GM18526 (cell line): Measurements from ENCODE around the gene TEX14.

Experiments
- POLR2A ChIP-seq: IDR thresholded peaks from 3 replicates; pipeline ENCODE4 v1.6.1; 2011; ENCODE audit not compliant: insufficient read length; ENCODE audit errors: extremely low read depth

The TEX14 gene

DNA sequence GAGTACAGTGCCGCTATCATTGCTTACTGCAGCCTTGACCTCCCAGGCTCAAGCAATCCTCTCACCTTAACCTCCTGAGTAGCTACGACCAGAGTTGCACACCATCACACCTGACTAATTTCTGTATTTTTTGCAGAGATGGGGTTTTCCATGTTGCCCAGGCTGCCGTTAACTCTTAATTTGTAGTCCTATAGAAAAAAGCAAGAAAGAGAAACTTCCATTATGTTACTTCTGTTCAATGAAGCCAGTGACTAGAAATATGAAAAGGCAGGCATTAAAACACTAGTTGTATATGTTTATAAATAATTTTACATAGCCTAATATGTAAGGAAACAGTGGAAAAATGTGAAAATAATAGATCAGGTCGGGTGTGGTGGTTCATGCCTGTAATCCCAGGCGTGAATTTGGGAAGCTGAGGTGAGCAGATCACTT, 10.2 kb upstream of the TEX14 start:
- no peak for TF ChIP-seq POLR2A

DNA sequence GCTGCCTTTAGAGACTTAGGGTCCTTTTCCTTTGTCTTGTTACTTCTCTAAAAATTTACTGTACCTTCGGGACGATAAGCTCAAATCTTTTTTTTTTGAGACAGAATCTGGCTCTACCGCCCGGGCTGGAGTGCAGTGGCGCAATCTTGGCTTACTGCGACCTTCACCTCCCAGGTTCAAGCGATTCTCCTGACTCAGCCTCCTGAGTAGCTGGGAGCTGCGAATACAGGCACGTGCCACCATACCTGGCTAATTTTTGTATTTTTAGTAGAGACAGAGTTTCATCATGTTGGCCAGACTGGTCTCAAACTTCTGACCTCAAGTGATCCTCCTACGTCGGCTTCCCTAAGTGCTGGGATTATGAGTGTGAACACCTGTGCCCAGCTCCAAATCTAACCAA, 7.9 kb upstream of the TEX14 start:
- TF ChIP-seq POLR2A: no peak

DNA sequence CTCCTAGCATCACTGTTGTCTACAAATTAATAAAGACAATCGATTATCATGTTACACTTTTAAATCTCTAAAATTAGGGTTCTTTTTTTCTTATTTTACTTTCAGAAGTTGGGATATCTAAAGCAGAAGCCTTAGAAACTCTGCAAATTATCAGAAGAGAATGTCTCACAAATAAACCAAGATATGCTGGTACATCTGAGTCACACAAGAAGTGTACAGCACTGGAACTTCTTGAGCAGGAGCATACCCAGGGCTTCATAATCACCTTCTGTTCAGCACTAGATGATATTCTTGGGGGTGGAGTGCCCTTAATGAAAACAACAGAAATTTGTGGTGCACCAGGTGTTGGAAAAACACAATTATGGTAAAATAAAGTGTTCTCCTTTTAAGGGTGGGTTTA, 3.0 kb upstream of the TEX14 start:
- no peak for TF ChIP-seq POLR2A

DNA sequence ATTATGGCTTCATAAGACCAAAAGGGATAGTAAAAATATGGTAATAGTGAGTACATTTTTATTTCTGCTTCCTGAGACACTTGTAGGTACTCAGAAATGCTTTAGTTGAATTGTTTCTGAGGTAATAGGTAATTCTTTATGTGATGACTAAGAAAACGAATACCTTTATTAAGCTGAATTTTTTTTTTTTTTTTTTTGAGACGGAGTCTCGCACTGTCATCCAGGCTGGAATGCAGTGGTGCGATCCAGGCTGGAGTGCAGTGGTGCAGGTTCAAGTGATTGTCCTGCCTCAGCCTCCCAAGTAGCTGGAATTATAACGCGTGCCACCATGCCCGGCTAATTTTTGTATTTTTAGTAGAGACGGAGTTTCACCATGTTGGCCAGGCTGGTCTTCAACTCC, 2.5 kb upstream of the TEX14 start:
- no peak for TF ChIP-seq POLR2A

DNA sequence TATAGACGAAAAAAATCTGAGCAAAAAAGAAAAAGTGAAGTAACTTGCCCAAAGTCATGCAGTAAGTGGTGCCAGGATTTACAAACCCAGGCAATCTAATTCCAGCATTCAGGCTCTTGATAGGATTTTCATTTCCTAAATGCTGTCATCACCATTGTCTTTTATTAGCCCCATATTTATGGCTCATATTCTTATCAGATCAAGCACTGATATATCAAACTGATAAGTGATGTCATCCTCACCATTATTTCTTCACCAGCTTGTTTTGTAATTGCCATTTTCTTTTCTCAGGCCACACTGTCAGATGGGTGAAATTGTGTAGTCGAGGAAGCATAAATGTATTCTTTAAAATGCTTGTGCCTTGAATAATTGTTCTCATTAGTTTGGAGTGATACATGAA, 1.9 kb upstream of the TEX14 start:
- TF ChIP-seq POLR2A: no peak

DNA sequence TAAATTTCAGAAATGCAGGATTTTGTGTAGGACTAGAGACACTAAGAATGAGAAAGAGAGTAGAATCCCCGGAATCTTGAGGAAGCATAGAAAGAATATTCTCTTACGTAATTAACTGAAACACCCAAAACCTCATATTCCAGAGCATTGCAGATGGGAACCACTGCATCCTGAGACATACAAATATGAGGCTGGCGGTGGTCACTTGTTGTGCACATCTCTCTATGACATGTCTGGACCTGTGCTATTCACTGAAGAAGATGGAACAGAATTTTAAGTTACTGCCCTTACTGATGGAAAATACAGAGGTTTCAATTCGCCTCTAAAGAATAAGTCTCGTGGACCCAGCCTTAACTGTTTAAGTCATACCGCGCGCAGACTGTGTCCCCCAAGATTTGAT, 1.4 kb upstream of the TEX14 start:
- no peak for TF ChIP-seq POLR2A

DNA sequence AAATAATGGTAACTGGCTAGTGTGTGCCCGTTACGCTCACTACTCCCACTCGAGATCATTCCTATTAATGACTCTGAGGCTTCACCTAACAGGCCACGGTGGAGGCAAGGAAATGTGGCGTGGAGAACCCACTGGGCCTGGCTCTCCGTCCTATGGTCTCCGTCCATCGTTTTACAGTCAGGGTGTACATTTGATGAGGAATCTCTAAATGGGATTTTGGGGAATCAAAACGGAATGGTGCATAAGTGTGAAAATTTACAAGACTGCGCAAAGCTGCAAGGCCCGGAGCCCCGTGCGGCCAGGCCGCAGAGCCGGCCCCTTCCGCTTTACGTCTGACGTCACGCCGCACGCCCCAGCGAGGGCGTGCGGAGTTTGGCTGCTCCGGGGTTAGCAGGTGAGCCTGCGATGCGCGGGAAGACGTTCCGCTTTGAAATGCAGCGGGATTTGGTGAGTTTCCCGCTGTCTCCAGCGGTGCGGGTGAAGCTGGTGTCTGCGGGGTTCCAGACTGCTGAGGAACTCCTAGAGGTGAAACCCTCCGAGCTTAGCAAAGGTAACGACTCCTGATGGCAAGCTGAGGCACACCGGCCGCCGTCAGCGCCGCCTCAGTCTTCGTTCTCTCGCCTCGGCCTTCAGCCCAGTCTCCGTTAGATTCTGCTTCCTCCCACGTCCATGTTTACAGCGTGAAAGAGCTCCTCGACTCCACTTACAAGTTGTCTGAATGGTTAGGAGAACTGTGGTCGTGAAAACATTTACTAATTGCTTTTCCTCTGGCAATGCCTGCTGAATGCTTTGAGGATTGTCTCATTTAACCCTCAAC, 602 bp upstream of the TEX14 start, which contains the start of gene RAD51C:
Gene RAD51C (plus strand): TSS at position 364 of the 817 bp plus-strand sequence. CDS start 42 bp downstream, at position 406.
- TF ChIP-seq POLR2A: peak; percentile 92

DNA sequence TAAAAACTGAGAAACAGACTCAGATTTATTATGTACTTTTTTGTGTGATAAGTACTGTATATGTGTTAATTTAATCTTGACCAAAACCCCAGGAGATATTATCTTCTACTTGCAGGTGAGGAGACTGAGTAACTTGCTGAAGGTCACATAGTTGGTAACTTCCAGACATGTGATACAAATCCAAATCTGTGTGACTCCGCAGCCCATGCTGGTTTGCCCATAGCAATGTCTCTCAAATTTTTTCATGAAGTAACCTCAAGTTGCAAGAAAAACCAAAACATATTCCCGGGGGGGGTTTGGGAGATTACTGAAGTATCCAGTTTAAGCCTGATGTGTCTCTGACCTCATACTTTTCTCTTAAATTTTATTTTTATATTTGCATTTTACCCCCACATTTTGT, 3.3 kb downstream of the TEX14 start:
- no peak for TF ChIP-seq POLR2A

DNA sequence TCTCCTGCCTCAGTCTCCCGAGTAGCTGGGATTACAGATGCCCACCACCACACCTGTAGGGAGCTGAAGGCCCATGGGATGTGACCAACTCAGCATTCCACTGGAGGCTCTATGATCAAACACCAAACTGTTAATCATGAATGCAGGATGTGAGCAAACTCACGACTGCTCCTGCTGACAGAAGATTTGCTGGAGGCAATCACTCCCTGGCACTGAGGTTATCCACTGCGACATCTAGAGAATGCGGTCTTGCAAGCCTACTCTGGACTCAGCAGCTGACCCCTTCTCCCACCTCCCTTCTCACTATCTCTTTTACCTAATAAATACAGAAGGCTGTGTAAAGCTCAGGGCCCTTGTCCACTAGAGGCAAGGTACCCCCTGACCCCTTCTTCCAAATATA, 4.9 kb downstream of the TEX14 start:
- TF ChIP-seq POLR2A: no peak

DNA sequence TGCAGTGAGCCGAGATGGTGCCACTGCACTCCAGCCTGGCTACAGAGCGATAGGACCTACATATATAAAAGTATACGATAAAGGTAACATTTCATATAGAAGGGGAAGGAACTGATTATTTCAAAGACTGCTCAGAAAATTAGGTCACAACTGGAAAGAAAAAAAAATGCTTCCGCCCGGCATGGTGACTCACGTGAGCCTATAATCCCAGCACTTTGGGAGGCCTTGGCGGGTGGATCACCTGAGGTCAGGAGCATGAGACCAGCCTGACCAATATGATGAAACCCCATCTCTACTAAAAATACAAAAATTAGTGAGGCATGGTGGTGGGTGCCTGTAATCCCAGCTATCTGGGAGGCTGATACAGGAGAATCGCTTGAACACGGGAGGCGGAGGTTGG, 7.8 kb downstream of the TEX14 start:
- no peak for TF ChIP-seq POLR2A

DNA sequence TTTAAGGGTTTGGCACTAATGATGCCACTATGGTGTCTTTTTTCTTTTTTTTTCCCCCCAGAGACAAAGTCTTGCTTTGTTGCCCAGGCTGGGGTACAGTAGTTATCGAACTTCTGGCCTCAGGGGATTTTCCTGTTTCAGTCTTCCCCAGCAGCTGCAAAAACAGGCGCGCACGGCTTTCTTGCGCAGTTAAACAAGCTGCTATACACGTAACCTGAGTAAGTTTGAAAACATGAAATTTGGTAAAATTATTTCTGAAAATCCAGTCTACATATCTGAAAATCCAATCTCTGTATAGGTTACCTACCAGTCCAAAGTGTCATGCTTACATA, 11.8 kb downstream of the TEX14 start:
- TF ChIP-seq POLR2A: no peak

DNA sequence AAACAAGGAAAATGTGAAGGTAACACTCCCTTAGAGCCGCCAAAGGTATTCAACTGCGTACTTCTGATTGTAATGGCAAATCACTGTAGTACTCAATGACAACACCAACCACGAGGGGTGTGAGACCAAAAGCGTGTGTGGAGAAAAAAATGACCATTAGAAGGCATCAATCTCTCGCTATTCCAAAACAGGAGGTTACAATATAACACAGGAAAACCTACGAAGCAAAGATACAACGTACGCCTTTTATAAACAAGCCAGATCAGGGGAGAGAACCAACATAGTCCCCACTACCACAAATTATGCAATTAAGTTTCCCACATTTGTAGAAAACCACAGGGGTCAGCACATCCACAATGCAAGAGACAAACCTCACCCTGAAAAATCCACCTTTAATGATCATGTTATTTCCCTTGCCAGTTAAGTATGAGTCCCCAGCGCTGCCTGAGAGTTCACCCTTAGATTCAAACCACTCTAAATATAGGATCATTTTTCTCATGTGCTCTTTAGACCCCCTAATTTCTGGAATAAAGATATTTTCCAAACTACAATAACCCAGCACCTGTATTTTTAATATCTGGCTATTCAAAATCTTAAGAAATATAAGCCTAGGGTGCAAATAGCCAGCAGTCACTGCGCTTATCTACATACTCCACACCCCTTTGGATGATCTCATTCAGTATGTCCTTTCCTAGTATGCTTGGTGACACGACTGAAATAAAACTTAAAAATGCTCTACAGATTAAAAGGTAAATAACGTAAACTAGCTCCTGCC, 12.4 kb downstream of the TEX14 start:
- peak; percentile 92 for TF ChIP-seq POLR2A

DNA sequence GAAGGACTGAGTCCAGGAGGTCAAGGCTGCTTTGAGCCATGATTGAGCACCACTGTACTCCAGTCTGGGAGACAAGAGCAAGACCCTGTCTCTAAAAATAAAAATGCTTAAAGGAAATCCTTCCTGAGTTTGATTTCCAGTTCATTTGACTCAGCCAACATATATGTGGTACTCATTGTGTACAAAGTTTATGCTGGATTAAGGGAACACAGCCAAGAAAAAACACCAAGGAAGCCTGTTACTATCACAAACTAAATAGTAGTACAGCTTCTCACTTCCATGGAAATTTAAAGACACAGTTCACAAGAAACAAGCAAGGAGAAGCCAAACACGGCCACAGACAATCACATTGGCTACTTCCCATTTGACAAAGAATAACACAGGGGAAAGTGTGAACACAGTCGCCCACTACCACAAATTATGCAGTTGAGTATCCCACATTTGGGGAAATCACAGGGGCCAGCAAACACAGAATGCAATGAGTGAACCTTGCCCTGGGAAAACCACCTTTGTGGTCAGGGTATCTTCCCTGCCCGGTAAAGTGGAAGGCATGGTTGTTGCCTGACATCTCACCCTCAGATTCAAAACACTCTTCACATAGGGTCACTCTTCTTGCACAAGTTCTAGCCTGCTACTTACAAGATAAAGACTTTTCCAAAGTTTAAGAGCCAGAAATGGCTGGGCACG, 14.5 kb downstream of the TEX14 start:
- no peak for TF ChIP-seq POLR2A

DNA sequence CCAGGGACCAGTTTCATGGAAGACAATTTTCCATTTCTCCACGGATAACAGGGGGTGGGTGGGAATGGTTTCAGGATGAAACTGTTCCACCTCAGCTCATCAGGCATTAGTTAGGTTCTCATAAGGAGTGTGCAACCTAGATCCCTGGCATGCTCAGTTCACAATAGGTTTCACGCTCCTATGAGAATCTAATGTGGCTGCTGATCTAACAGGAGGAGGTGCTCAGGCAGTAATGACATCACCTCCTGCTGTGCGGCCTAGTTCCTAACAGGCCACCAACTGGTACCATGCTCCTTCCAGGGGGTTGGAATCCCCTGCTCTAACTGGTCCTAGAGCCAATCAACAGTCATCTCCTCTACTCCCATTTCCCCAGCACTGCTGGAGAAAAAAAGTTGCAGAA, 19.9 kb downstream of the TEX14 start:
- no peak for TF ChIP-seq POLR2A

DNA sequence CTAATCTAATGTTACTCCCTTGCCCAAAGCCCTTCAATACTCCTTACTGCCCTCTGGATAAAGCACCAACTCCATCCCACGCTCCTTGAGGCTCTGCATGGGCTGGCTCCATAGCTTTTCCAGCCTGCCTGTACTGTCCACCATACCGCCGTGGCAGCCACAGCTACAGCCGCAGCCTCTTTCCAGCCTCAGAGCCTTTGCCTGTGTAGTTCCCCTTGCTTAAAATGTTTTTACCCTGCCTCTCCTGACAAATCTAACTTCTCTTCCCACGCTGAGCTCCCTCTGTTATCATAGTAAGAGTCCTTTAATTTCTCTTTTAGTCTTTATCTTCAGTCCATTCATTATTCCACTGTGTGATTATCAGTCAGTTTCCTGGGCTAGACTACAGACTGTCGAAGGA, 22.0 kb downstream of the TEX14 start:
- TF ChIP-seq POLR2A: no peak

DNA sequence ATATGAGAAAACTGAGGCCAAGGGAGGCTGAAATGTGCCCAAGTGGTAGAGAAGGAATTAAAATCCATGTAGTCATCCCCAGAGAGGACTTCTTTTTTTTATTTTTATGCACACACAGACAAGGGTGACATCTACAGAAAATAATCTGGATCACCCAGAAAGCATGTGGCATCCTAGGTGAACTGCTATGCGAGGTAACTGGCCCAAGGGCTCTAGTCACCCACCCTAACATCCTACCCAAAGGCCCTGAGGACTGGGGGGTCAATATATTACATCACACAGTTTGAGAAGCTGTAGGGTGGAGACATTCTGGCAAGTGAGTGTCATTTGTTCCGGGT, 23.3 kb downstream of the TEX14 start:
- no peak for TF ChIP-seq POLR2A

DNA sequence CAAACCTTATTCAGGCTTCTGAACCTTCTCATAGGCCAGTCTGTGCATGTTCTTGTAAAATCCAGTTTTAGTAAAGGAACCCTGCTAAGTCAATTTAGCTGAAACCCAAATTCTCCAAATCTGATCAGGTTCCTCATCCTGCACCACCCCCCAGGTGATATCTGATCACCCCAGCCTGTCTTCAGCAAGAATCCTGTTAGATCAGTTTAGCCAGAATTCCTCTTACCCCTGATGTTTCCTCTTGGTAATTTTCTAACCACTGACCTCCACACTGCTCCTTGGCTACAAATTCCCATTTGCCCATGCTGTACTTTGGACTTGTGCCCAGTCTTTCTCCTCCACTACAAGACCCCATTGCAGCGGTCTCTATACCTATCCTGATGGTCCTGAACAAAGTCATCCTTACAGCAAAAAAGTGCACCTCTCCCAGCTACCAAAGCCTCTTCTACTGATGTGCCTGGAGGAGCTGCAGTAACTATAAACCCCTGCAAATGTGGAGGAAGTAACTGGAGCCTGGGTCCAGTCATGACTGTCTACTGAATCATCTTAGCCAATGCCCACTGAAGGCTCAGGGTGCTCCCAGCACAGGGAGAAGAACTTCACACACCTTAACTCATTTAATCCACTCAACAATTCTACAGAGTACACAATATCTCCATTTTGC, 23.8 kb downstream of the TEX14 start:
- no peak for TF ChIP-seq POLR2A
